HG02870 (cell line): ENCODE measurements around the gene VAMP7.
"Not testable (repeated sequence)": the region's sequence is repeated elsewhere in the genome, so short reads cannot be mapped to it uniquely, and the experiment has no call there.

Source experiments
- ATAC-seq: cut with Tn5 transposase; IDR thresholded peaks from one replicate; pipeline ENCODE4 v1.9.1; 2021; ENCODE audit warnings: mild to moderate bottlenecking, moderate library complexity; ENCODE audit not compliant: unreplicated experiment

Gene VAMP7

DNA sequence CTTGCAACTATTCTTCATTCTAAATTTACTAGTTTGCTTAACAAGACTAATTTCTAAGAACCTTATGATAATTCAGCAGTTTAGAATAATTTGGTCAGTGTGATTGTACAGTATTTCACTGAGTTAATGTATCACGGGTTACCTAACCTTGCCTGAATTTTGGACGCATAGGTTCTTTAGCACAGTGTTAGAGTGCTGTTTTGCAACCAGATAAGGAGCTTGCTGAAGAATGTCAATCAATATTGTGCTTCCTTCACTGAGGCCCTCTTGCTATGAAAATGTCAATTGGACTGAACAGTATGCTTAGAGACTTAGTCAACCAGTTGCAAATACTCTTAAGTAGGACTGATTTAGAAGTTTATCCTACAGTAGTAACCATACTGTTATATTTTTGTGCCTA, 19.6 kb downstream of the VAMP7 start:
- no peak for ATAC-seq

DNA sequence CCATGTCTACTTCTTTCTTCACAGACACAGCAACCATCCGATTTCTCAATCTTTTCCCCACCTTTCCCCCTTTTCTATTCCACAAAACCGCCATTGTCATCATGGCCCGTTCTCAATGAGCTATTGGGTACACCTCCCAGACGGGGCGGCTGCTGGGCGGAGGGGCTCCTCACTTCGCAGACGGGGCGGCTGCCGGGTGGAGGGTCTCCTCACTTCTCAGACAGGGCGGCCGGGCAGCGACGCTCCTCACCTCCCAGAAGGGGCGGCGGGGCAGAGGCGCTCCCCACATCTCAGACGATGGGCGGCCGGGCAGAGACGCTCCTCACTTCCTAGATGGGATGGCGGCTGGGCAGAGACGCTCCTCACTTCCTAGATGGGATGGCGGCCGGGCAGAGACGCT, 26.5 kb downstream of the VAMP7 start:
- not testable (repeated sequence) for ATAC-seq

GRCh38 chrX:155923200-155923599, 42.1 kb downstream of the VAMP7 start:
- ATAC-seq = no peak

GRCh38 chrX:155930852-155931618, 49.9 kb downstream of the VAMP7 start:
- not testable (repeated sequence) for ATAC-seq

DNA sequence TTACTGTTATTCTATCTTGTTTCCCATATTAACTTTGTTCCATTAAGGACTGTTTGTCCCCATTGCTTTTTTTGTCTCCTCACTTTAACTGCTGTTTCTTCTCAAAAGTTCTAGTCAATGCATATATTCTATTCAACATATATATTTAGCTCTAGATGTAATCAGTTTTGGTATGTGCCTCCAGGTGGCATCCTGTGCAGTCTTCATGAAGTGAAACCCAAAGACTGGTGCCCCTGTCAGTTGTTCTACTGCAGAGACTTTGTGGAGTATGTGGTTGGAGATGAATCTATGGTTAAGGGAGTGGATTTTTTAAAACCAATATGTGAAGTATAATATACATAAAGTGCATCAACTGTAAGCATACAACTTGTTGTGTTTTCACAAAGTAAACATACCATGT, 57.0 kb downstream of the VAMP7 start:
- ATAC-seq = no peak

DNA sequence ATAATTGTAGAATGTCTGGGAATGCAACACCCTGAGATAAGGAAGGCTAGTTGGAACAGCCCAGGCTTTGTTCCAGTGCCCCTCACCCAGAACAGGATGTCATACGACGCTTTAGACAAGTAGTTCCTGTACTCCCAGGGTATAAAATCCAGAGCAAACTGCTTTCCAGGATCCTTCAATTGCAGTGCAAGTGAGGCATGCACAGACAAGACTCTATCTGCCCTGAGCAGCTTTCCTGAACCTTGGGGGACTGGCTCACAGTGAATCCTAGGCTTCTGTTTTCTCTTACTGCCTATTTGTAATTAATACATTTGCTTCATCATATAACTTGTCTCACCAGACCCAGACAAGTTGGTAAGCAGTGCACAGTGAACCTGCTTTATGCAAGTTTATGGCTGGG, 68.0 kb downstream of the VAMP7 start:
- ATAC-seq = no peak

GRCh38 chrX:155951237-155951789, 70.2 kb downstream of the VAMP7 start:
- ATAC-seq = no peak

DNA sequence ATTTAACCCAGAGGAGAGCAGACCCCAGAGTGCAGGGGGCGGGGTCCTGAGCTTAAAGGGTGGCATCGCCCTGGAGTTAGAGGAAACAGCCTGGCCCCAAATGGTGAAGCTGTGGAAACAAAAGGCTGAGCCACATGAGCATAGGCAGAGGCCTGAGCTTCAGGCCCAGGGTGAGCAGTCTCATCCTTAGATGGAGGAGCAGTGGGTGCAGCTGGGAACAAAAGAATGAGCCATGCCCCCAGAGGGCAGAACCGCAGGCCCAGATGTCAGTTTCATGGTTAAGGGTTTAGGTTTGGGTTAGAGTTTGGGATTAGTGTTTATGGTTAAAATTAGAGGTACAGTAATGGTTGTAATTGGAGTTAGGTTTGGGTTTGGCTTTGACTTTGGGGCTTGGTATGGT, 71.9 kb downstream of the VAMP7 start:
- ATAC-seq = no peak

DNA sequence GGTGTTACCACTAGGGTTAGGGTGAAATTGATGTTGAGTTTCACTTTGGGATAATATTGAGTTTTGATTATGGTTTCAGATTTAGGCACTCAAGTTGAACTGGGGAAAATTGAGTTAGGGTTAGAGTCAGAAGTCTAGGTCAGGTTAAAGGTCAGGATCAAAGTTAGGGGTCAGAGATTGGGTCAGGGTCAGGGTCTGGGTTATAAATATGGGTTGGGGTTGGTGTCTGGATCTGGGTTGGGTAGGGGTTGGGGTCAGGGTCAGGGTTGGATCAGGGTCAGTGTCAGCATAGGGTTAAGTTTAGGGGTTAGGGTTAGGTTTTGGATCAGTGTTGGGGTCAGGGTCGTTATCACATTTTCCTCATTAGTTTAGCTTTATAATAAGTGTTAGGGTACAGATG, 73.6 kb downstream of the VAMP7 start:
- no peak for ATAC-seq

DNA sequence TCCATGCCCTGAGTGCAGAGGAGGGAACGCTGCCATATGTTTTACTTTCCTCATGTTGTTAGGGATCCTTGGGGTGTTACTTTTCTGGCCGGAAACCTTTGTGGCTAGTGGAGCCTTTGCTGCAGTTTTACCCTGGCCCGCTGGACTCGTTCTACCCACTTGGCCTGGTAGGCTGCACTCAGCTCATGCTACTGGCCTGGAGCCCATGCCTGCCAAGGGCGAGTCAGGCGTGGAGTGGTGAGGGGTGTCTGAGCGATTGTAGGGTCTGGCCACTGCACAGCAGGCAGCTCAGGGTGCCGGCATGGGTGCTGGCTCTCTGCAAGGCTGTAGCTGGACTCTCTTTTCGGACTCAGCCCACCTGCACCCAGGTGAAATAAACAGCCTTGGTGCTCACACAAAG, 75.0 kb downstream of the VAMP7 start:
- no peak for ATAC-seq

DNA sequence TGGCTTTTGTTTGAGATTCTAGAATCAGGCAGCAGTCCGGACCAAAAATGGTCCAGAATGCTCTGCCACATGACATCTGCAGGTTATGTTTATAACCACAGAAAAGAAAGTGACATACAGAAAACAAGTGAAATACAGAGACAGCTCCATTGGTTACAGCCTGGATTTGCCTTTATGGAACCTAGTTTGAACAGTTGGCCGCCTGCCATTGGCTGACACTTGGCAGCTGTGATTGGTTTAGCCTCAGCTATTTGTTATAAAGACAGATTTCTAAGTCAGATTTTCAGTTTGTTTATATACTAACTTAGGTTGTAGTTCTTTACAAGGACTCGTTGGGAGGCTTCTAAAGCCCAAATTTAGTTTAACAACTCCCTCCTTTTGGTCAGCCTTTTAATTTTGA, 75.5 kb downstream of the VAMP7 start:
- no peak for ATAC-seq

- no peak for ATAC-seq
These were observed 76.7 kb downstream of the VAMP7 start for GRCh38 chrX:155957843-155958242.

- ATAC-seq = no peak
These were observed 78.0 kb downstream of the VAMP7 start for GRCh38 chrX:155959018-155959587.

GRCh38 chrX:155962906-155963305, 81.8 kb downstream of the VAMP7 start:
- ATAC-seq = no peak

GRCh38 chrX:155966876-155967275, 85.7 kb downstream of the VAMP7 start:
- ATAC-seq = no peak

DNA sequence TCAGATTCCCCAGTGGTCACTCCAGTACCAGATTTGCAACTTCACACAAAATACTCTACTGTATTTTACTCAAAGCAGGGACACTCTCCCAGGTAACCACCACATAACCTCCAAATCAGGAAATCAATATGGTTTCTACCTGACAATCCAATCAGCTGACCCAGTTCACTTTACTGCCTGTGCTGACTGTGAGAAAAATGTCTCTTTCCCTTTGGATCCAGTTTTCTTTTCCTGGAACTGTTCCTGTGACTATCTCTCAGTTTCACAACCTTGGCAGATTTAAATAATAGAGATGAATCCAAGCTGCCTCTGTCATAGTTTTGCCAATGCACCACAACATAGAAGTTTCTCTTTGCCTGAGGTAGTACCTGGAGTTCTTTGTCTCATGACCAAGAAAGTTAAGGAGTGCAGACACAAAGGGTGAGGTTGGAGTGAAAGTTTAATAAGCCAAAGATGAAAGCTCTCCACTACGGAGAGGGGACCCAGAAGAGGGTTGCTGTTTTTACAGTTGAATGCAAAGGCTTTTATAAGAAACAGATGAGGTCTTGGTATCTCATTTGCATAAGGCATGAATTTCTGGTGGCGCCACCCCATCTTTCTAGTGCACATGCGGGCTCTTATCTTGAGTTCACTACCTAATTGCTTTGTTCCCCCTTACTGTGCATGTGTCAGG, 86.6 kb downstream of the VAMP7 start:
- ATAC-seq = no peak

DNA sequence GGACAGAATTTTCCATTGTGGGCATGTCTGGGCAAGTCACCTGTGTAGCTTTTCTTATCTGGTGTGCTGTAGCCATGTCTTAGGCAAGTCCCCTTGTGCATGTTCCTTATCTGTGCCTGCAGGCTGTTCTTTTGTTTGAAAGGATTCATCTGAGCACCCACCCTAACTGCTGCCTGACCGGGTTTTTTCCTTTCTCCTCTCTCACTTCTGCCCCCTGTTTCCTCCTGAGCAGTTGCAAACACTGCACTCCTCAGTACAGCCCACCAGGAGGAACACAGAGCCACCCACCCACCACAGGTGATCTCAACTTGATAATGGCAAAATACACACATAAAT, 87.1 kb downstream of the VAMP7 start:
- ATAC-seq = no peak

DNA sequence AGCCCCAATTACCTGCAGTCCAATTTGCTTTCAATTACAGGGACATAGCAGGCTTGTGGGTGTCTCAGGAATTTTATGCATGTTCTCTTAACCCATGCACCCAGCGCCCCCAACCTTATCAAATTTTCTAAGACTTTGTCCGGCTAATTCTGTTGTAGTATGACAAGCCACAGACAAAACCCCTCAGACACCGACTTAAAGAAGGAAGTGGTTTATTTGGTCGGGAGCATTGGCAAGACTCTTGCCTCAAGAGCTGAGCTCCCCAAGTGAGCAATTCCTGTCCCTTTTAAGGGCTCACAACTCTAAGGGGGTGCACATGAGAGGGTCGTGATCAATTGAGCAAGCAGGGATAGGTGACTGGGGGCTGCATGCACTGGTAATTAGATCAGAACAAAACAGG, 87.6 kb downstream of the VAMP7 start:
- no peak for ATAC-seq

DNA sequence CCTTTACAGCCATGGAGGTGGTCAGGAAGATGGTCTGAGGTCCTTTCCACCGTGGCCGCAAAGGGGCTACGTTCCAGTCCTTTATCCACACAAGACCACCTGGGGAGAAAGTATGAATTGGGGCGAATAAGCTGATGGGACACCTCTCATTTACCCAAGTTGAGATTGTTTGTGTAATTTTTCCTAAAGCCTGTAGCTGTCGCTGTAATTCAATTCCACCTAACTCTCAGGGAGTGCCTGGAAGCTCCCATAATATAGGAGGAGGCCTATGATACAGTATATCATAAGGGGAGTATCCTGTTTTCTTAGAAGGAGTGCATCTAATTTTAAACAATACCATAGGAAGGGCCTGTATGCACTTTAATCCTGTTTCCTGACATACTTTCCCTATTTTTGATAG, 90.5 kb downstream of the VAMP7 start:
- ATAC-seq = not testable (repeated sequence)

GRCh38 chrX:155972241-155972640, 91.1 kb downstream of the VAMP7 start:
- not testable (repeated sequence) for ATAC-seq

DNA sequence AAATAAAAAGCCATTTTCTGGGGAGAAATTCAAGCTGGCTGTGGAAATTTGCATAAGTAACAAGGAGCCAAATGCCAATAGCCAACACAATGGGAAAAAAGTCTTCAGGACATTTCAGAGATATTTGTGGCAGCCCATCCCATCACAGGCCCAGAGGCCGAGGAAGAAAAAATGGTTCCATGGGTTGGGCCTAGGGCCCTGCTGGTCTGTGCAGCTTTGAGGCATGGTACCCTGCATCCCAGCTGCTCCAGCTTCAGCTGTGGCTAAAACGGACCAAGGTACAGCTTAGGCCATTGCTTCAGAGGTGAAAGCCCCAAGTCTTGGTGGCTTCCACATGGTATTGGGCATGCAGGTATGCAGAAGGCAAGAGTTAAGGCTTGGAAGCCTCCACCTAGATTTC, 102.2 kb downstream of the VAMP7 start:
- ATAC-seq = no peak

- no peak for ATAC-seq
These were observed 104.1 kb downstream of the VAMP7 start for GRCh38 chrX:155985208-155985607.
